GM23338 (cell line): Measurements from ENCODE around the gene ZNF48. TPM values are rescaled to one million over a fixed set of nuclear protein-coding genes. Genes with fewer than 3 reads are reported as not detected.

Source experiments
- ATAC-seq: fragments of 200-7000 bp; cut with Tn5 transposase; 3 replicates; pipeline ENCODE4 v1.9.1; 2020
- DNase-seq: peaks from one replicate; pipeline ENCODE4 v3.0.0-alpha.2; 2015; ENCODE audit warnings: low spot score
- H2AFZ ChIP-seq: fragments of 200-600 bp; sonication (generic); 2 replicates; pipeline ENCODE4 v1.8.0; 2016; ENCODE audit warnings: antibody characterized with exemption, mild to moderate bottlenecking, moderate library complexity
- H3F3A ChIP-seq: fragments of 200-600 bp; sonication (generic); replicated peaks from 2 replicates; pipeline ENCODE4 v1.8.0; 2017; ENCODE audit warnings: antibody characterized with exemption, mixed run types, low read depth
- H3K27ac ChIP-seq: fragments of 200-600 bp; sonication (generic); 2 replicates; pipeline ENCODE4 v1.6.1; 2016; ENCODE audit warnings: low read depth
- H3K27me3 ChIP-seq: fragments of 200-600 bp; sonication (generic); 2 replicates; pipeline ENCODE4 v1.8.0; 2016; ENCODE audit warnings: mild to moderate bottlenecking, mixed run types, moderate library complexity; ENCODE audit not compliant: insufficient read depth
- H3K36me3 ChIP-seq: fragments of 200-600 bp; sonication (generic); 2 replicates; pipeline ENCODE4 v1.8.0; 2016; ENCODE audit warnings: mild to moderate bottlenecking; ENCODE audit not compliant: insufficient read depth
- H3K4me1 ChIP-seq: fragments of 200-600 bp; sonication (generic); 2 replicates; pipeline ENCODE4 v1.8.0; 2016; ENCODE audit warnings: mild to moderate bottlenecking, moderate library complexity; ENCODE audit not compliant: insufficient read depth
- H3K4me2 ChIP-seq: fragments of 200-600 bp; sonication (generic); 2 replicates; pipeline ENCODE4 v1.7.1; 2017; ENCODE audit warnings: mixed run types
- H3K4me3 ChIP-seq: fragments of 200-600 bp; sonication (generic); 2 replicates; pipeline ENCODE4 v1.6.1; 2016; ENCODE audit warnings: mixed run types
- H3K79me2 ChIP-seq: fragments of 200-600 bp; sonication (generic); replicated peaks from 2 replicates; pipeline ENCODE4 v1.8.0; 2017; ENCODE audit warnings: mild to moderate bottlenecking; ENCODE audit not compliant: insufficient read depth
- H3K9me2 ChIP-seq: fragments of 200-600 bp; sonication (generic); 2 replicates; pipeline ENCODE4 v1.8.0; 2017; ENCODE audit not compliant: insufficient read depth
- H4K20me1 ChIP-seq: fragments of 200-600 bp; sonication (generic); replicated peaks from 2 replicates; pipeline ENCODE4 v1.8.0; 2017; ENCODE audit warnings: mild to moderate bottlenecking; ENCODE audit not compliant: insufficient read depth
- H3K27ac Mint-ChIP-seq: 2 replicates; pipeline ENCODE4 v1.8.0; 2020; ENCODE audit warnings: inconsistent platforms, mild to moderate bottlenecking, moderate library complexity, mixed read lengths
- H3K27me3 Mint-ChIP-seq: 3 replicates; pipeline ENCODE4 v1.8.0; 2022; ENCODE audit warnings: low read depth, mild to moderate bottlenecking, moderate library complexity, mixed read lengths, inconsistent platforms; ENCODE audit not compliant: insufficient read depth, poor library complexity
- H3K36me3 Mint-ChIP-seq: 3 replicates; pipeline ENCODE4 v1.8.0; 2021; ENCODE audit warnings: low read depth, mild to moderate bottlenecking, inconsistent platforms, moderate library complexity, mixed read lengths
- H3K4me1 Mint-ChIP-seq: 3 replicates; pipeline ENCODE4 v1.8.0; 2020; ENCODE audit warnings: mild to moderate bottlenecking, inconsistent platforms, mixed read lengths
- H3K4me3 Mint-ChIP-seq: 3 replicates; pipeline ENCODE4 v1.8.0; 2021; ENCODE audit warnings: moderate library complexity, mild to moderate bottlenecking, inconsistent platforms, mixed read lengths
- H3K9me3 Mint-ChIP-seq: 3 replicates; pipeline ENCODE4 v1.8.0; 2020; ENCODE audit warnings: moderate library complexity, mild to moderate bottlenecking, inconsistent platforms, mixed read lengths
- CREB1 ChIP-seq: fragments of 250-450 bp; sonication (Bioruptor Pico); IDR thresholded peaks from 2 replicates; pipeline ENCODE4 v1.5.0; 2020; ENCODE audit warnings: low read depth, mild to moderate bottlenecking, moderate library complexity
- CTCF ChIP-seq, 2 experiments: fragments of 200-600 bp in 1 of 2; sonication (generic) in 1 of 2; conservative IDR thresholded peaks; 2 replicates each; pipeline versions ENCODE4 v1.5.1 to v1.6.1; 2016 to 2017; ENCODE audit warnings: antibody characterized with exemption in 2 of 2, low read depth in 2 of 2, mild to moderate bottlenecking in 2 of 2, moderate library complexity in 1 of 2
- ETS1 ChIP-seq: IDR thresholded peaks from 2 replicates; pipeline ENCODE4 v1.6.1; 2016; ENCODE audit warnings: antibody characterized with exemption
- EZH2 ChIP-seq: fragments of 200-600 bp; sonication (generic); IDR thresholded peaks from one replicate; pipeline ENCODE4 v1.8.0; 2017; ENCODE audit warnings: antibody characterized with exemption, mild to moderate bottlenecking, low read depth; ENCODE audit not compliant: unreplicated experiment
- JUNB ChIP-seq: IDR thresholded peaks from one replicate; pipeline ENCODE4 v1.6.1; 2016; ENCODE audit warnings: antibody characterized with exemption; ENCODE audit not compliant: unreplicated experiment
- NANOG ChIP-seq: IDR thresholded peaks from 2 replicates; pipeline ENCODE4 v1.6.1; 2016; ENCODE audit warnings: antibody characterized with exemption, borderline replicate concordance
- POLR2AphosphoS5 ChIP-seq: IDR thresholded peaks from 2 replicates; pipeline ENCODE4 v1.6.1; 2016; ENCODE audit warnings: antibody characterized with exemption, low read depth
- STAT1 ChIP-seq: IDR thresholded peaks from one replicate; pipeline ENCODE4 v1.6.1; 2016; ENCODE audit warnings: antibody characterized with exemption; ENCODE audit not compliant: unreplicated experiment
- ZNF114 ChIP-seq: fragments of 250-450 bp; sonication (Bioruptor Pico); IDR thresholded peaks from 2 replicates; pipeline ENCODE4 v1.5.0; 2020; ENCODE audit warnings: mild to moderate bottlenecking, moderate library complexity
- ZNF331 ChIP-seq: fragments of 250-450 bp; sonication (Bioruptor Pico); IDR thresholded peaks from 2 replicates; pipeline ENCODE4 v1.5.0; 2020; ENCODE audit warnings: low read depth, mild to moderate bottlenecking, moderate library complexity
- polyA plus RNA-seq: library from polyadenylated mRNA; unstranded; fragments of >200 nt; fragmentation: Nextera tagmentation; extraction: Ambion mirVana; gene quantifications from 2 replicates; pipeline ENCODE4 v1.2.1, GENCODE V29; 2016
- total RNA-seq: library from RNA; depleted of rRNA; stranded (reverse); fragments of >200 nt; shearing (Covaris generic); gene quantifications from 2 replicates; pipeline ENCODE4 v1.2.3, GENCODE V29; 2014

ZNF48 gene
- total and polyA plus RNA-seq, 2 experiments from 2014 or later = 4.8 to 44.3 TPM

- peak overlapping the region; percentile 74 for H3K27ac ChIP-seq
- TF ChIP-seq ZNF114 (CRISPR knock-in tag) = no peak
- TF ChIP-seq NANOG = no peak
Measured at GRCh38 chr16:30445149-30445407, 49.9 kb downstream of the ZNF48 start.

GRCh38 chr16:30445408-30446202, 50.4 kb downstream of the ZNF48 start, which contains the start of gene SEPHS2:
TSS of gene SEPHS2 (minus strand) at chr16:30445874. CDS start at chr16:30445727, 147 bp downstream.
- Histone ChIP-seq H3K9me2 (peaks cover 7% of the 10 kb centered on the region), H3K79me2 (peaks cover 13% of the 10 kb centered on the region), H3F3A (peaks cover 6% of the 10 kb centered on the region; the same call in 1 of the 2 replicates), H4K20me1 (peaks cover 8% of the 10 kb centered on the region), H3K4me1 (peaks cover 14% of the 10 kb centered on the region; the same call in 1 of the 2 replicates), H2AFZ (peak within 1 kb of the TSS; percentile 57), H3K4me3 (peak within 1 kb of the TSS; percentile 77), H3K27ac (peak within 1 kb of the TSS; percentile 74), H3K27me3 (no peaks in the 10 kb centered on the region), H3K4me2 (peak within 1 kb of the TSS; percentile 84), H3K36me3 (no peaks in the 10 kb centered on the region)
- ATAC-seq = peak; percentile 92
- Mint-ChIP-seq H3K27ac (peak within 1 kb of the TSS; percentile 88), H3K4me3 (peak within 1 kb of the TSS; percentile 77), H3K9me3 (peaks cover 19% of the 10 kb centered on the region; the same call in 2 of the 3 replicates), H3K27me3 (peaks cover 13% of the 10 kb centered on the region), H3K4me1 (peaks cover 25% of the 10 kb centered on the region), H3K36me3 (peaks cover 26% of the 10 kb centered on the region)
- DNase-seq = peak; percentile 99
- TF ChIP-seq JUNB = no peak
- peak; percentile 87 for TF ChIP-seq POLR2AphosphoS5
- peak; percentile 40 to 44 for TF ChIP-seq CTCF (conservative IDR thresholded peaks at IDR 0.05; ENCODE audit: low read depth in 2 of 2)
- TF ChIP-seq ZNF331 (CRISPR knock-in tag) = no peak
- 0 out of 2 replicates have a peak, but pooled peaks have one; percentile 11 for TF ChIP-seq ETS1
- TF ChIP-seq EZH2 = no peak
- TF ChIP-seq NANOG = no peak
- no peak for TF ChIP-seq STAT1
- peak; percentile 96; the same call in 1 of the 2 replicates for TF ChIP-seq ZNF114 (CRISPR knock-in tag)
- peak; percentile 56 for TF ChIP-seq CREB1 (CRISPR knock-in tag)

More at GRCh38 chr16:30445149-30445407, 49.9 kb downstream of the ZNF48 start:
- no peaks in the 10 kb centered on the region for H3K36me3 ChIP-seq
- no peak for ATAC-seq
- no peak for DNase-seq
- peaks cover 8% of the 10 kb centered on the region for H4K20me1 ChIP-seq
- H3K36me3 Mint-ChIP-seq = peaks cover 26% of the 10 kb centered on the region
- peaks cover 6% of the 10 kb centered on the region; the same call in 1 of the 2 replicates for H3F3A ChIP-seq
- peaks cover 19% of the 10 kb centered on the region; the same call in 2 of the 3 replicates for H3K9me3 Mint-ChIP-seq
- peaks cover 7% of the 10 kb centered on the region for H3K9me2 ChIP-seq
- peaks cover 25% of the 10 kb centered on the region for H3K4me1 Mint-ChIP-seq
- H3K4me1 ChIP-seq = peaks cover 14% of the 10 kb centered on the region; the same call in 1 of the 2 replicates
- H3K27ac Mint-ChIP-seq = no peak overlapping the region
- H2AFZ ChIP-seq = peak overlapping the region; percentile 57; the same call in 1 of the 2 replicates
- H3K27me3 ChIP-seq = no peaks in the 10 kb centered on the region
- peak overlapping the region; percentile 74 for H3K4me3 Mint-ChIP-seq
- H3K4me2 ChIP-seq = peak overlapping the region; percentile 84
- peak overlapping the region; percentile 77 for H3K4me3 ChIP-seq
- peaks cover 11% of the 10 kb centered on the region for H3K27me3 Mint-ChIP-seq
- peaks cover 13% of the 10 kb centered on the region for H3K79me2 ChIP-seq
